SJSA1 (cell line): ENCODE data around the gene CDK13. TPM values are rescaled to one million over a fixed set of nuclear protein-coding genes. Genes with fewer than 3 reads are reported as not detected.

Source experiments
- DNase-seq, 2 experiments: peaks; one replicate each; pipeline ENCODE4 v3.0.0-alpha.2; 2015 to 2020; ENCODE audit warnings: low spot score in 2 of 2, low read depth in 1 of 2
- H3K27ac ChIP-seq: fragments of 250-450 bp; sonication (Bioruptor Pico); 2 replicates; pipeline ENCODE4 v1.5.1; 2020; ENCODE audit warnings: mild to moderate bottlenecking, moderate library complexity
- H3K27me3 ChIP-seq: fragments of 250-450 bp; sonication (Bioruptor Pico); replicated peaks from 2 replicates; pipeline ENCODE4 v1.5.1; 2020; ENCODE audit warnings: mild to moderate bottlenecking, moderate library complexity
- H3K36me3 ChIP-seq: fragments of 250-450 bp; sonication (Bioruptor Pico); 2 replicates; pipeline ENCODE4 v1.5.1; 2020; ENCODE audit warnings: mild to moderate bottlenecking
- H3K4me1 ChIP-seq: fragments of 250-450 bp; sonication (Bioruptor Pico); replicated peaks from 2 replicates; pipeline ENCODE4 v1.6.1; 2021; ENCODE audit warnings: mild to moderate bottlenecking
- H3K4me3 ChIP-seq: fragments of 250-450 bp; sonication (Bioruptor Pico); 2 replicates; pipeline ENCODE4 v1.5.1; 2020; ENCODE audit warnings: mild to moderate bottlenecking
- H3K9me3 ChIP-seq: fragments of 250-450 bp; sonication (Bioruptor Pico); replicated peaks from 2 replicates; pipeline ENCODE4 v1.5.1; 2020; ENCODE audit warnings: mild to moderate bottlenecking
- total RNA-seq: library from RNA; depleted of rRNA; stranded (reverse); fragments of >200 nt; shearing (Covaris generic); gene quantifications from 2 replicates; pipeline ENCODE4 v1.2.3, GENCODE V29; 2014

The CDK13 gene
- total RNA-seq, 1 experiment from 2014 or later = 37.8 TPM

- Histone ChIP-seq H3K4me3 (no peak overlapping the region), H3K9me3 (no peaks in the 10 kb centered on the region), H3K27me3 (no peaks in the 10 kb centered on the region), H3K36me3 (peaks cover 22% of the 10 kb centered on the region), H3K27ac (peak overlapping the region; percentile 3; the same call in 1 of the 2 replicates), H3K4me1 (no peaks in the 10 kb centered on the region)
- no peak for DNase-seq
These were observed 109.0 kb downstream of the CDK13 start for GRCh38 chr7:40059057-40059456.

GRCh38 chr7:40072268-40072667 lies 122.2 kb downstream of the CDK13 start:
- Histone ChIP-seq H3K27me3 (no peaks in the 10 kb centered on the region), H3K9me3 (no peaks in the 10 kb centered on the region), H3K36me3 (peaks cover 3% of the 10 kb centered on the region), H3K27ac (no peak overlapping the region), H3K4me3 (no peak overlapping the region), H3K4me1 (no peaks in the 10 kb centered on the region)
- no peak for DNase-seq

- no peak overlapping the region for H3K27ac ChIP-seq
These were observed 123.2 kb downstream of the CDK13 start for GRCh38 chr7:40073239-40073638.

GRCh38 chr7:40077849-40078248 lies 127.8 kb downstream of the CDK13 start:
- Histone ChIP-seq H3K27me3 (no peaks in the 10 kb centered on the region), H3K4me1 (no peaks in the 10 kb centered on the region), H3K27ac (no peak overlapping the region), H3K4me3 (no peak overlapping the region), H3K36me3 (peaks cover 4% of the 10 kb centered on the region; the same call in 1 of the 2 replicates), H3K9me3 (no peaks in the 10 kb centered on the region)
- DNase-seq = no peak

More at GRCh38 chr7:40073239-40073638, 123.2 kb downstream of the CDK13 start:
- Histone ChIP-seq H3K36me3 (no peaks in the 10 kb centered on the region), H3K27me3 (no peaks in the 10 kb centered on the region), H3K9me3 (no peaks in the 10 kb centered on the region), H3K4me1 (no peaks in the 10 kb centered on the region), H3K4me3 (no peak overlapping the region)
- no peak for DNase-seq

- no peaks in the 10 kb centered on the region for H3K9me3 ChIP-seq
- H3K27ac ChIP-seq = no peak overlapping the region
- no peak overlapping the region for H3K4me3 ChIP-seq
- H3K27me3 ChIP-seq = no peaks in the 10 kb centered on the region
- no peak for DNase-seq
- no peaks in the 10 kb centered on the region for H3K4me1 ChIP-seq
- H3K36me3 ChIP-seq = peaks cover 67% of the 10 kb centered on the region
These were observed 142.1 kb downstream of the CDK13 start for GRCh38 chr7:40092182-40092581.

- no peaks in the 10 kb centered on the region for H3K4me1 ChIP-seq
- H3K36me3 ChIP-seq = peaks cover 57% of the 10 kb centered on the region
- no peak overlapping the region for H3K4me3 ChIP-seq
- no peak for DNase-seq
- H3K9me3 ChIP-seq = no peaks in the 10 kb centered on the region
- no peaks in the 10 kb centered on the region for H3K27me3 ChIP-seq
- H3K27ac ChIP-seq = no peak overlapping the region
These were observed 143.7 kb downstream of the CDK13 start for GRCh38 chr7:40093631-40094350.

GRCh38 chr7:40095230-40095629 lies 145.2 kb downstream of the CDK13 start:
- Histone ChIP-seq H3K36me3 (peaks cover 46% of the 10 kb centered on the region), H3K9me3 (no peaks in the 10 kb centered on the region), H3K27ac (no peak overlapping the region), H3K4me3 (no peak overlapping the region), H3K27me3 (no peaks in the 10 kb centered on the region), H3K4me1 (no peaks in the 10 kb centered on the region)
- DNase-seq = no peak

GRCh38 chr7:40095695-40096327 lies 145.8 kb downstream of the CDK13 start:
- no peaks in the 10 kb centered on the region for H3K4me1 ChIP-seq

GRCh38 chr7:40097728-40098127 lies 147.7 kb downstream of the CDK13 start:
- Histone ChIP-seq H3K27ac (no peak overlapping the region), H3K4me1 (no peaks in the 10 kb centered on the region), H3K27me3 (no peaks in the 10 kb centered on the region), H3K9me3 (no peaks in the 10 kb centered on the region), H3K4me3 (no peak overlapping the region), H3K36me3 (peaks cover 30% of the 10 kb centered on the region)
- no peak for DNase-seq

More at GRCh38 chr7:40095695-40096327, 145.8 kb downstream of the CDK13 start:
- Histone ChIP-seq H3K27me3 (no peaks in the 10 kb centered on the region), H3K4me3 (no peak overlapping the region), H3K9me3 (no peaks in the 10 kb centered on the region), H3K36me3 (peaks cover 41% of the 10 kb centered on the region), H3K27ac (no peak overlapping the region)
- DNase-seq = no peak

- no peak for DNase-seq
- H3K27me3 ChIP-seq = no peaks in the 10 kb centered on the region
- H3K27ac ChIP-seq = no peak overlapping the region
- H3K36me3 ChIP-seq = peaks cover 21% of the 10 kb centered on the region
- no peaks in the 10 kb centered on the region for H3K9me3 ChIP-seq
- H3K4me1 ChIP-seq = no peaks in the 10 kb centered on the region
- H3K4me3 ChIP-seq = no peak overlapping the region
These were observed 148.8 kb downstream of the CDK13 start for GRCh38 chr7:40098810-40099209.

- peaks cover 10% of the 10 kb centered on the region for H3K36me3 ChIP-seq
These were observed 149.8 kb downstream of the CDK13 start for GRCh38 chr7:40099837-40100236.

GRCh38 chr7:40101201-40101600 lies 151.1 kb downstream of the CDK13 start:
- Histone ChIP-seq H3K4me1 (no peaks in the 10 kb centered on the region), H3K4me3 (no peak overlapping the region), H3K36me3 (peaks cover 3% of the 10 kb centered on the region), H3K27me3 (no peaks in the 10 kb centered on the region), H3K9me3 (no peaks in the 10 kb centered on the region), H3K27ac (no peak overlapping the region)
- DNase-seq = no peak

More at GRCh38 chr7:40099837-40100236, 149.8 kb downstream of the CDK13 start:
- no peaks in the 10 kb centered on the region for H3K4me1 ChIP-seq
- no peak overlapping the region for H3K4me3 ChIP-seq
- H3K27ac ChIP-seq = no peak overlapping the region
- no peaks in the 10 kb centered on the region for H3K9me3 ChIP-seq
- no peak for DNase-seq
- H3K27me3 ChIP-seq = no peaks in the 10 kb centered on the region

- Histone ChIP-seq H3K27ac (no peak overlapping the region), H3K27me3 (no peaks in the 10 kb centered on the region), H3K4me1 (no peaks in the 10 kb centered on the region), H3K9me3 (no peaks in the 10 kb centered on the region), H3K36me3 (0 out of 2 replicates have a peak, but pooled peaks cover 3% of the 10 kb centered on the region), H3K4me3 (no peak overlapping the region)
- DNase-seq = no peak
These were observed 152.8 kb downstream of the CDK13 start for GRCh38 chr7:40102897-40103296.

GRCh38 chr7:40105879-40106473 lies 155.9 kb downstream of the CDK13 start:
- no peaks in the 10 kb centered on the region for H3K9me3 ChIP-seq
- DNase-seq = no peak
- H3K27me3 ChIP-seq = no peaks in the 10 kb centered on the region
- no peaks in the 10 kb centered on the region for H3K4me1 ChIP-seq
- H3K4me3 ChIP-seq = no peak overlapping the region
- 0 out of 2 replicates have a peak, but pooled peaks cover 3% of the 10 kb centered on the region for H3K36me3 ChIP-seq
- H3K27ac ChIP-seq = no peak overlapping the region
